GM20000 (cell line): ENCODE measurements around the gene C2orf42.
A peak's percentile ranks its signal among the peaks of the same experiment; 100 is the strongest.
"Not testable (repeated sequence)": the region's sequence is repeated elsewhere in the genome, so short reads cannot be mapped to it uniquely, and the experiment has no call there.

Source experiments
- DNase-seq: peaks from one replicate; pipeline ENCODE4 v3.0.0; 2012; ENCODE audit warnings: low spot score
- TF ChIP-seq, protein P1 (sequence below): IDR thresholded peaks from 2 replicates; pipeline ENCODE4 v1.5.1; 2012; ENCODE audit warnings: mild to moderate bottlenecking, control low read depth; ENCODE audit errors: extremely low read depth, missing control alignments

Gene C2orf42

GRCh38 chr2:70113359-70114070 is 77.3 kb downstream of the C2orf42 start:
- TF ChIP-seq, protein P1, sequence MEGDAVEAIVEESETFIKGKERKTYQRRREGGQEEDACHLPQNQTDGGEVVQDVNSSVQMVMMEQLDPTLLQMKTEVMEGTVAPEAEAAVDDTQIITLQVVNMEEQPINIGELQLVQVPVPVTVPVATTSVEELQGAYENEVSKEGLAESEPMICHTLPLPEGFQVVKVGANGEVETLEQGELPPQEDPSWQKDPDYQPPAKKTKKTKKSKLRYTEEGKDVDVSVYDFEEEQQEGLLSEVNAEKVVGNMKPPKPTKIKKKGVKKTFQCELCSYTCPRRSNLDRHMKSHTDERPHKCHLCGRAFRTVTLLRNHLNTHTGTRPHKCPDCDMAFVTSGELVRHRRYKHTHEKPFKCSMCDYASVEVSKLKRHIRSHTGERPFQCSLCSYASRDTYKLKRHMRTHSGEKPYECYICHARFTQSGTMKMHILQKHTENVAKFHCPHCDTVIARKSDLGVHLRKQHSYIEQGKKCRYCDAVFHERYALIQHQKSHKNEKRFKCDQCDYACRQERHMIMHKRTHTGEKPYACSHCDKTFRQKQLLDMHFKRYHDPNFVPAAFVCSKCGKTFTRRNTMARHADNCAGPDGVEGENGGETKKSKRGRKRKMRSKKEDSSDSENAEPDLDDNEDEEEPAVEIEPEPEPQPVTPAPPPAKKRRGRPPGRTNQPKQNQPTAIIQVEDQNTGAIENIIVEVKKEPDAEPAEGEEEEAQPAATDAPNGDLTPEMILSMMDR = no peak
- DNase-seq = no peak

GRCh38 chr2:70111752-70112591 is 78.8 kb downstream of the C2orf42 start:
- DNase-seq = no peak
- TF ChIP-seq, protein P1 = no peak

- not testable (repeated sequence) for DNase-seq
Observed at GRCh38 chr2:70110397-70110796, 80.4 kb downstream of the C2orf42 start.

DNA sequence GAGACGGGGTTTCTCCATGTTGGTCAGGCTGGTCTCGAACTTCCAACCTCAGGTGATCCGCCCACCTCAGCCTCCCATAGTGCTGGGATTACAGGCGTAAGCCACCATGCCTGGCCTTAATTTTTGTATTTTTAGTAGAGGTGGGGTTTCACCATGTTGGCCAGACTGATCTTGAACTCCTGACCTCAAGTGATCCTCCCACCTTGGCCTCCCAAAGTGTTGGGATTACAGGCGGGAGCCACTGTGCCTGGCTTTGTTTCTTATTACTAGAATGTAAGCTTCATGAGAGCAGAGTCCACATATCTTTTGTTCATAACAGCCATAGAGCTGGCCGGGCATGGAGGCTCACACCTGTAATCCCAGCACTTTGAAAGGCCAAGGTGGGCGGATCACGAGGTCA is 84.7 kb downstream of the C2orf42 start:
- DNase-seq = not testable (repeated sequence)

DNA sequence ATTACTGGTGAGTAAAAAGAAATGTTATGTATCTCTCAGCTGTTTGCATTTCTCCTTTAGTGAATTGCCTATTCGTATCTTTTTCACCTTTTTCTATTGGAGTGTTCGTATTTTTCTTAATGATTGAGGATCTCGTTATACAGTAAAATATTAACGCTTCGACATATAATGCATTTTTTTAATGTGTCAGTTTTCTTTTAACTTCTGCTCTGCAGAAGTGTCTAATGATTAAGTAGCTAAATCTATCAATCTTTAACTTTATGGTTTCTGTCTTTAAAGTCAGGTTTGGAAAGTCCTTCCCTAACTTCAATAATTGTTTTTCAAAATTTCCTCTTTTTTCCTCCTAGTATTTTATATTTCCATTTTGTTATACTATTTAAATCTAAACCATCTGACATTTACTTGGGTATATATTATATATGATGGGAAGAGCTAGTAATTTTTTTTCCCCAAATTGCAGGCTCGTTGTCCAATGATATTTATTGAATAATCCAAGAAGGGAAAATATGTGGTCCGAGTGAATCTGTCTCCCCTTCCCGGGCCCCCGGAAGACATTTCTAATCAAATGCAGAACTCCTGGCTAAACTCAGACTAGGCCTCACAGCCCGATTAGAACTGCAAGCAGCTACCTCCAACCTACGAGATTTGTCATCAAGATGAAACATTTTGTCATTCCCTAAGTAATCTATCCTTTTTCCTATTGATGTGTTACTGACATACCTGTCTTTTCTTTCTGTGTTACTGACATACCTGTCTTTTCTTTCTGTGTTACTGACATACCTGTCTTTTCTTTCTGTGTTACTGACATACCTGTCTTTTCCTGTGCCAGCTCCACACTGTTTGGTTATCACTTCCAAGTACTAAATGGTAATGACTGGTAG is 86.3 kb downstream of the C2orf42 start:
- TF ChIP-seq, protein P1 = no peak
- DNase-seq = peak; percentile 60

DNA sequence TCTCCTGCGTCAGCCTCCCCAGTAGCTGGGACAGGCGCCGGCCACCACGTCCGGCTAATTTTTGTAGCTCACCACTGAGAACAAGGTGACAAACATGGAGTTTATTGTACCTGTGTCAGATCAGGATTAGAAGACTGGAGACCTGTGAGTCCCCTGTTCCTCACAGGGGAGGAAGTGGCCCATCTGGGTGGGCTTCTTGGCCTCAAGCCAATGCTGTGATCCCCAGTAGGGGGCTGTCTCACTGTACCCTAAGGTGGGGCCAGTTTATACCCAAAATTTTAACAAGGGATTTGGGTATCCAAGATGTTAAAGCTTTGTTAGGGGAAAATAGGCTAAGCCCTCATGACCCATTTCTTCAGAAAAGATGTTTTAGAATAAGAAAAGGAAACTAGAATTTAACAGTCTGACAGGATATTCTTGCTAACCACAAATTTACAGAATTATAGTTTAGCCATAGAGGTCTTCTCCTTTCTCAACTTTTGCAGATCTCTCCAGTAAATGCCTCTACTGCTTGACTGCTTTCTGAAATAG is 87.2 kb downstream of the C2orf42 start:
- TF ChIP-seq, protein P1 = no peak

GRCh38 chr2:70102323-70102905 is 88.4 kb downstream of the C2orf42 start:
- not testable (repeated sequence) for DNase-seq

More for the DNA sequence above, 87.2 kb downstream of the C2orf42 start:
- DNase-seq = peak; percentile 49

GRCh38 chr2:70101686-70102085 is 89.1 kb downstream of the C2orf42 start:
- DNase-seq = not testable (repeated sequence)

- TF ChIP-seq, protein P1 = no peak
- DNase-seq = no peak
Observed at GRCh38 chr2:70101174-70101573, 89.6 kb downstream of the C2orf42 start.
